Aorta (tissue), 5 donors: ENCODE measurements around the gene PRPH. TPM values are rescaled to one million over a fixed set of nuclear protein-coding genes. Genes with fewer than 3 reads are reported as not detected.
A peak's percentile ranks its signal among the peaks of the same experiment; 100 is the strongest.
"Not testable (repeated sequence)": the region's sequence is repeated elsewhere in the genome, so short reads cannot be mapped to it uniquely, and the experiment has no call there.

Source experiments
- ATAC-seq: fragments of 200-7000 bp; cut with Tn5 transposase; one replicate; pipeline ENCODE4 v1.9.1; 2022; ENCODE audit warnings: moderate library complexity; ENCODE audit not compliant: low FRiP score
- DNase-seq, 2 donors: peaks; one replicate each; pipeline ENCODE4 v3.0.0-alpha.2; 2020
- H3K27ac ChIP-seq, 2 donors: one replicate each; pipeline ENCODE4 v1.5.1; 2013; ENCODE audit warnings: low read length in 2 of 2, mild to moderate bottlenecking in 2 of 2, moderate library complexity in 2 of 2, control low read depth in 1 of 2, inconsistent platforms in 1 of 2, low read depth in 1 of 2
- H3K27me3 ChIP-seq, 2 donors: one replicate each; pipeline ENCODE4 v1.6.1; 2013; ENCODE audit warnings: control low read depth in 1 of 2, low read length in 1 of 2, mild to moderate bottlenecking in 1 of 2, moderate library complexity in 1 of 2; ENCODE audit not compliant: insufficient read depth in 2 of 2, control insufficient read depth in 1 of 2
- H3K36me3 ChIP-seq, 2 donors: one replicate each; pipeline ENCODE4 v1.6.1; 2013; ENCODE audit warnings: control low read depth in 1 of 2, low read length in 1 of 2, mild to moderate bottlenecking in 1 of 2; ENCODE audit not compliant: insufficient read depth in 2 of 2, control insufficient read depth in 1 of 2
- H3K4me1 ChIP-seq, 2 donors: one replicate each; pipeline ENCODE4 v1.6.1; 2013; ENCODE audit warnings: low read length in 2 of 2, control low read depth in 1 of 2, mild to moderate bottlenecking in 1 of 2, moderate library complexity in 1 of 2; ENCODE audit not compliant: insufficient read depth in 2 of 2, control insufficient read depth in 1 of 2
- H3K4me3 ChIP-seq, 2 donors: one replicate each; pipeline ENCODE4 v1.5.1; 2013; ENCODE audit warnings: low read length in 2 of 2, control low read depth in 1 of 2, mild to moderate bottlenecking in 1 of 2
- H3K9me3 ChIP-seq: one replicate; pipeline ENCODE4 v1.6.1; 2013; ENCODE audit warnings: mild to moderate bottlenecking, low read length; ENCODE audit not compliant: control insufficient read depth
- WGBS, 2 donors: extraction: QIAGEN DNeasy Blood & Tissue Kit; methylation state at CpG; one replicate each; pipeline ENCODE4 v1.1.7; 2013; 5-methylcytosine and 5-hydroxymethylcytosine counted together
- intact Hi-C, 2 donors: fragments of 100-400 bp; cut with DNase I; formaldehyde crosslinking; loops; one replicate each; pipeline versions ENCODE4 v1.14.2 to v1.15.0; 2022
- long read RNA-seq, 2 donors: library from polyadenylated mRNA; unstranded; transcript quantifications; one replicate each; pipeline ENCODE4 v2.0.0, GENCODE V29; 2020 to 2021
- polyA plus RNA-seq, 2 donors: library from polyadenylated mRNA; stranded (reverse); fragments of 200-250 nt; gene quantifications; one replicate each; pipeline ENCODE4 v1.2.3, GENCODE V29; 2013
- total RNA-seq, 2 donors: library from RNA; stranded (reverse); fragmentation: NEBNext Ultra II Directional; extraction: Animal tissue kit (Norgen Biotek cat#: 25700); gene quantifications; one replicate each; pipeline ENCODE4 v1.2.1, GENCODE V29; 2021
- donor health status: healthy with polysubstance abuse.
- donor health status: Bipolar disorder and iron deficiency.
- donor health status: DM: no; HTN: no; CAD: no.
- donor health status: DM: no; HTN: no; CAD: no.
- donor health status: DM: yes; HTN: yes; CAD: no.

Gene PRPH
- total RNA-seq, result 1 to 10 TPM in 1 of 2 donors, under 1 TPM in 1; 0.49 to 5.4 TPM
- polyA plus RNA-seq, result 10 to 100 TPM in 1 of 2 donors, not detected in 1; 13.8 TPM
- long read RNA-seq, donor 1, partial matches to known transcripts, result 0 of 3 reads
- long read RNA-seq, donor 1, other reads (novel, unspliced or antisense), result 1 of 3 reads
- long read RNA-seq, donor 2, partial matches to known transcripts, result 1 of 3 reads
- long read RNA-seq, donor 2, other reads (novel, unspliced or antisense), result 1 of 3 reads

DNA sequence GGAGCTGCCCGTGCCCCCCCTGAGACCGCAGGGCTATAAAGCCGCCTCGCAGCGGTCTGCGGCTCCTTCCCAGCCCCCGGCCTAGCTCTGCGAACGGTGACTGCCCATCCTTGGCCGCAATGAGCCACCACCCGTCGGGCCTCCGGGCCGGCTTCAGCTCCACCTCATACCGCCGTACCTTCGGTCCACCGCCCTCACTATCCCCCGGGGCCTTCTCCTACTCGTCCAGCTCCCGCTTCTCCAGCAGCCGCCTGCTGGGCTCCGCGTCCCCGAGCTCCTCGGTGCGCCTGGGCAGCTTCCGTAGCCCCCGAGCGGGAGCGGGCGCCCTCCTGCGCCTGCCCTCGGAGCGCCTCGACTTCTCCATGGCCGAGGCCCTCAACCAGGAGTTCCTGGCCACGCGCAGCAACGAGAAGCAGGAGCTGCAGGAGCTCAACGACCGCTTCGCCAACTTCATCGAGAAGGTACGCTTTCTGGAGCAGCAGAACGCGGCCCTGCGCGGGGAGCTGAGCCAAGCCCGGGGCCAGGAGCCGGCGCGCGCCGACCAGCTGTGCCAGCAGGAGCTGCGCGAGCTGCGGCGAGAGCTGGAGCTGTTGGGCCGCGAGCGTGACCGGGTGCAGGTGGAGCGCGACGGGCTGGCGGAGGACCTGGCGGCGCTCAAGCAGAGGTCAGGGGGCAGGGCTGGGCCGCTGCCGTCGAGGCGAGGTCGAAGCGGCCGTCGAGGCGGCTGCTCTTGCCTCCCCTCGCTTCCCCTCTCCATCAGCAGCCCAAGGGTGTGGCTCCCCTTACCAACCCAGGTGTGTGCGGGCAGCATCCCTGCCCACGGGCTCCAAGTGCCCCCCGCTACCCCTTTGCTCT, at the start of gene PRPH:
TSS of gene PRPH (plus strand) at position 66 of the 855 bp plus-strand sequence. CDS start at position 120, 54 bp downstream.
- H3K9me3 ChIP-seq, result no peaks in the 10 kb centered on the region
- 27 to 32% methylated on average over 74 to 82 of the region's 82 CpGs for WGBS, 2 donors
- H3K4me1 ChIP-seq, result no peaks in the 10 kb centered on the region
- intact Hi-C loops, result no loop called here
- peak in 1 of 2 donors; percentile 80 for DNase-seq
- no peak within 1 kb of the TSS for H3K27ac ChIP-seq
- H3K27me3 ChIP-seq, result no peaks in the 10 kb centered on the region
- H3K4me3 ChIP-seq, result no peak within 1 kb of the TSS
- ATAC-seq, result no peak
- no peaks in the 10 kb centered on the region for H3K36me3 ChIP-seq

- no peak for ATAC-seq
- intact Hi-C loops, result no loop called here
Observed at GRCh38 chr12:49251357-49251756, 43.6 kb upstream of the PRPH start.

DNA sequence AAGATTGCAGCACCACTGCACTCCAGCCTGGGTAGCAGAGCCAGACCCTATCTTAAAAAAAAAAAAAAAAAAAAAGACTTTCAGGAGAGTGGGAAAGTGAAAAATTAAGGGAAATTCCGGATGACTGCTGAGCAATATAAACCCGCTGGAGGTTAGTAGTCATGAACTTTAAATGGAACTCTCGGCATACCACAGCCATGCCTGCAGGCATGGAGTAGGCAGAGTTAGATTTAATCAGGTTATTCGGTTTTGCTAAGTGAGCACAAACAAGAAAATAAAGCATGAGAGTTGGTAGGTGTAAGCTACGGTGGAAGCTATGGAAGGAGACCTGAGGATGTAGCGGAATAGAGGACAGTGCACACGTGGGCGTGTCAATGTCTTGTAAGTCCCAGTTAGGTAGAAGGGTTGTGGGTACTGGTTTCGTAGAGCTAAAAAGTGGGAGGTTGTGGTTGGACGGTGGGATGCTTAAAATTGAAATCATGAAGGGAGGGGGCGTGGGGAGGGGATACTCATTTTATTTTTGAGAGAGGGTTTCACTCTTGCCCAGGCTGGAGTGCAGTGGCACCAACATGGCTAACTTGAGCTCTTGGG, 41.8 kb upstream of the PRPH start:
- no peak overlapping the region for H3K4me3 ChIP-seq
- H3K27ac ChIP-seq, result no peak overlapping the region
- DNase-seq (no peak), ATAC-seq (no peak)
- intact Hi-C loops, result no loop called here
- no peaks in the 10 kb centered on the region for H3K4me1 ChIP-seq
- no peaks in the 10 kb centered on the region for H3K27me3 ChIP-seq
- no peaks in the 10 kb centered on the region for H3K36me3 ChIP-seq
- H3K9me3 ChIP-seq, result no peaks in the 10 kb centered on the region
- 74 to 78% methylated on average over 11 of the region's 11 CpGs for WGBS, 2 donors

More at GRCh38 chr12:49251357-49251756, 43.6 kb upstream of the PRPH start:
- Histone ChIP-seq H3K36me3 (no peaks in the 10 kb centered on the region), H3K4me1 (no peaks in the 10 kb centered on the region), H3K9me3 (no peaks in the 10 kb centered on the region), H3K27ac (no peak overlapping the region), H3K27me3 (no peaks in the 10 kb centered on the region), H3K4me3 (no peak overlapping the region)
- 92 to 94% methylated on average over 5 of the region's 5 CpGs for whole genome bisulfite sequencing, 2 donors
- no peak for DNase-seq

DNA sequence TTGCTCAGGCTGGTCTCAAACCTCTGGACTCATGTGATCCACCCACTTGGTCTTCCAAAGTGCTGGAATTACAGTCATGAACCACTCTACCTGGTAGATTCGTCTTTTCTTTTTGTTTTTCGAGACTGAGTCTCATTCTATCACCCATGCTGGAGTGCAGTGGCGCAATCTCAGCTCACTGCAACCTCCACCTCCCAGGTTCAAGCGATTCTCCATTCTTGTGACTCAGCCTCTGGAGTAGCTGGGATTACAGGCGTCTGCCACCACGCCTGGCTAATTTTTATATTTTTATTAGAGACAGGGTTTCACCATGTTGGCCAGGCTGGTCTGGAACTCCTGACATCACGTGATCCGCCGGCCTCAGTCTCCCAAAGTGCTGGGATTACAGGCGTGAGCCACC, 39.5 kb upstream of the PRPH start:
- intact Hi-C loops, result not testable (repeated sequence)

DNA sequence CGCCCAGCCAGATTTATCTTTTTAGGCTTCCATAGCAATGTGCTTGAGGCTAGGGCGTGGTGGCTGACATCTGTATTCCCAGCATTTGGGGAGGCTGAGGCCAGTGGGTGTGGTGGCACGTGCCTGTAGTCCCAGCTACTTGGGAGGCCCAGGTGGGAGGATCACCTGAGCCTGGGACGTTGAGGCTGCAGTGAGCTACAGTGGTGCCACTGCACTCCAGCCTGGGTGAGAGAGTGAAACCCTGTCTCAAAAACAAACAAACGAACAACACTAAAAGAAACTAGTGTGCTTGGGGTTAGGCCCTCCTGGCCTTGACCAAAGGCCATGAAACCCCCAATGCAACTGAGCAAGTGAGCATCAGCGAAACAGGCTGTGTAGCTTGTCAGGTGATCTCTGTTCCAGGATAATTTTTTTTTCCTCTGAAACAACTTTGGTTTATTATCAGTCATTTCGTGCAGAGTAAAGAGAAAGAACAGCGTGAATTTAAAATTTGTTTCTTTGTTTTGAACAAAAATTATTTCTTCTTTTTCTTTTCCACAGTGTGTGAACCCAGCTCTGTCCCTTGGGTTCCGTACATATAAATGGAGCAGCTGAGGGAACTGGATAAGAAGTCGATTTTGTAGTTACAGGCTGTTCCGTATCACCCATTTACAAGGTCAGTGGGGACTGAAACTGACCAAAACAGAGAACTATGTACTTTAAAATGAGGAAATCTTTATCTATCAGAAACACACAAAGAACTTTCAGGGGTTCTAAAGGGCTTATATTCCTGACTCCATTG, 38.9 kb upstream of the PRPH start:
- Histone ChIP-seq H3K4me3 (no peak overlapping the region), H3K4me1 (peaks cover 0 to 4% of the 10 kb centered on the region in 2 donors), H3K27me3 (no peaks in the 10 kb centered on the region), H3K27ac (no peak overlapping the region), H3K36me3 (no peaks in the 10 kb centered on the region), H3K9me3 (no peaks in the 10 kb centered on the region)
- ATAC-seq (no peak), DNase-seq (no peak)
- intact Hi-C loops, result no loop called here
- WGBS, 2 donors, result 91% methylated on average over 11 of the region's 11 CpGs

More for the DNA sequence above, 39.5 kb upstream of the PRPH start:
- not testable (repeated sequence) for H3K9me3 ChIP-seq, H3K27ac ChIP-seq, H3K36me3 ChIP-seq, H3K4me1 ChIP-seq, H3K4me3 ChIP-seq, ATAC-seq, DNase-seq, H3K27me3 ChIP-seq
- 95 to 96% methylated on average over 10 of the region's 10 CpGs for WGBS, 2 donors

DNA sequence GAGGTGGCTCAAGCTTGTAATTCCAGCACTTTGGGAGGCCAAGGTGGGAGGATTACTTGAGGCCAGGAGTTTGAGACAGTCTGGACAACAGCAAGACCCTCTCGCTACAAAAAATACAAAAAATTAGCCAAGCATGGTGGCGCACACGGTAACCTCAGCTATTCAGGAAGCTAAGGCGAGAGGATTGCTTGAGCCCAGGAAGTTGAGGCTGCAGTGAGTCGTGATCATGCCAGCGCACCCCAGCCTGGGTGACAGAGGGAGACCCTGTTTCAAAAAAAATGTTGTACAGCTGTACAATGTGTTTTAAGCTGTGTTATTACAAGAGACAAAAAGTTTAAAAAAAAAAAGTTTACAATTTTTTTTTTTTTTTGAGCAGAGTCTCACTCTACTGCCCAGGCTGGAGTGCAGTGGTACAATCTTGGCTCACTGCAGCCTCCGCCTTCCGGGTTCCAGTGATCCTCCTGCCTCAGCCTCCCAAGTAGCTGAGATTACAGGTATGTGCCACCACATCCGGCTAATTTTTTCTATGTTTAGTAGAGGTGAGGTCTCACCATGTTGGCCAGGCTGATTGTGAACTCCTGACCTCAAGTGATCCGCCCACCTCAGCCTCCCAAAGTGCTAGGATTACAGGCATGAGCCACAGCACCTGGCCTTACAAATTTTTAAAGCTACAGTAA, 37.3 kb upstream of the PRPH start:
- WGBS, 2 donors, result 93 to 95% methylated on average over 10 of the region's 10 CpGs
- DNase-seq, H3K9me3 ChIP-seq, intact Hi-C loops, H3K4me3 ChIP-seq, H3K36me3 ChIP-seq, ATAC-seq, H3K27ac ChIP-seq, H3K4me1 ChIP-seq, H3K27me3 ChIP-seq: not testable (repeated sequence)

DNA sequence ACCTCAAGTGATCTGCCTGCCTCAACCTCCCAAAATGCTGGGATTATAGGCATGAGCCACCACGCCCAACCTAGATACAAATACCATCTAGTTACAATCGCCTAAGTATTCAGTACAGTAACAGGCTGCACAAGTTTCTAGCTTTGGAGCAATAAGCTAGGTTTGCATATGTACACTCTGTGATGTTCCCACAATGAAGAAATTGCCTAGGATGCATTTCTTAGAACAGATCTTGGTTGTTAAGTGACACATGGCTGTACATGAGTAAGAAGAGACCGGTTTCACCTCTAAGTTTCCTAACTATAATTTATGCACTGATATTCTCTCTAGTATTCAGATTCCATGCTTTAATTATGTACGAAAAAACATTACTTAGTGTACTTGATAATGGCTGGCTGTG, 35.5 kb upstream of the PRPH start:
- H3K27ac ChIP-seq, result peak overlapping the region in 1 of 2 donors; percentile 96
- intact Hi-C loops, result no loop called here
- peaks cover 0 to 4% of the 10 kb centered on the region in 2 donors for H3K4me1 ChIP-seq
- WGBS, 2 donors, result 45 to 50% methylated on average over 4 of the region's 4 CpGs
- no peak for ATAC-seq
- no peak for DNase-seq
- no peaks in the 10 kb centered on the region for H3K9me3 ChIP-seq
- H3K27me3 ChIP-seq, result no peaks in the 10 kb centered on the region
- H3K36me3 ChIP-seq, result no peaks in the 10 kb centered on the region
- no peak overlapping the region for H3K4me3 ChIP-seq

GRCh38 chr12:49260166-49260565, 34.8 kb upstream of the PRPH start:
- no peaks in the 10 kb centered on the region for H3K9me3 ChIP-seq
- peaks cover 0 to 4% of the 10 kb centered on the region in 2 donors for H3K4me1 ChIP-seq
- no peak for DNase-seq
- 0 to 4% methylated on average over 3 of the region's 3 CpGs for WGBS, 2 donors
- peak overlapping the region in 1 of 2 donors; percentile 96 for H3K27ac ChIP-seq
- no peak overlapping the region for H3K4me3 ChIP-seq
- no peaks in the 10 kb centered on the region for H3K36me3 ChIP-seq
- no peaks in the 10 kb centered on the region for H3K27me3 ChIP-seq
- intact Hi-C loops, result loop anchor here in 1 of 2 donors (10.0 kb wide), 1 partner anchor 125 kb away; the partner anchor contains the start of gene TUBA1B
- ATAC-seq, result no peak
